ENCODE results near the gene PTPRG.

Gene PTPRG

DNA sequence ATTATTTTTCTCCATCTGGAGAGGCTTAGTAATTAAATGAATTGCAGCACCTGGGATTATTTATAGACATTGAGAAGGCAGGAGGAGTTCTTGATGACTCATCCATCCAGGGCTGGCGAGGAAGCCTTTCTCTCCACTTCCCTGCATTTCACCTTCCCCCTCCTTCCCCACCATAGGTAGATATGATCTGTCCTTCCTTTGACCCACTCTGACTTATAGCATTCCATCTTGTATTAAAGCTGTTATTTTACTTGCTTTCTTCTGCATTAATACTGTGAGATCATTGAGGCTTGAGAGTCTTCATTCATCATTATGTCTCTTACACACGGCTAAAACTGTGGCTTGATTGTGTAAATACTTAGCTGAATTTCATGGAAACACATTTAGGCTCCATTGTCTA is 523.2 kb downstream of the PTPRG start:
- TF ChIP-seq, protein P1, sequence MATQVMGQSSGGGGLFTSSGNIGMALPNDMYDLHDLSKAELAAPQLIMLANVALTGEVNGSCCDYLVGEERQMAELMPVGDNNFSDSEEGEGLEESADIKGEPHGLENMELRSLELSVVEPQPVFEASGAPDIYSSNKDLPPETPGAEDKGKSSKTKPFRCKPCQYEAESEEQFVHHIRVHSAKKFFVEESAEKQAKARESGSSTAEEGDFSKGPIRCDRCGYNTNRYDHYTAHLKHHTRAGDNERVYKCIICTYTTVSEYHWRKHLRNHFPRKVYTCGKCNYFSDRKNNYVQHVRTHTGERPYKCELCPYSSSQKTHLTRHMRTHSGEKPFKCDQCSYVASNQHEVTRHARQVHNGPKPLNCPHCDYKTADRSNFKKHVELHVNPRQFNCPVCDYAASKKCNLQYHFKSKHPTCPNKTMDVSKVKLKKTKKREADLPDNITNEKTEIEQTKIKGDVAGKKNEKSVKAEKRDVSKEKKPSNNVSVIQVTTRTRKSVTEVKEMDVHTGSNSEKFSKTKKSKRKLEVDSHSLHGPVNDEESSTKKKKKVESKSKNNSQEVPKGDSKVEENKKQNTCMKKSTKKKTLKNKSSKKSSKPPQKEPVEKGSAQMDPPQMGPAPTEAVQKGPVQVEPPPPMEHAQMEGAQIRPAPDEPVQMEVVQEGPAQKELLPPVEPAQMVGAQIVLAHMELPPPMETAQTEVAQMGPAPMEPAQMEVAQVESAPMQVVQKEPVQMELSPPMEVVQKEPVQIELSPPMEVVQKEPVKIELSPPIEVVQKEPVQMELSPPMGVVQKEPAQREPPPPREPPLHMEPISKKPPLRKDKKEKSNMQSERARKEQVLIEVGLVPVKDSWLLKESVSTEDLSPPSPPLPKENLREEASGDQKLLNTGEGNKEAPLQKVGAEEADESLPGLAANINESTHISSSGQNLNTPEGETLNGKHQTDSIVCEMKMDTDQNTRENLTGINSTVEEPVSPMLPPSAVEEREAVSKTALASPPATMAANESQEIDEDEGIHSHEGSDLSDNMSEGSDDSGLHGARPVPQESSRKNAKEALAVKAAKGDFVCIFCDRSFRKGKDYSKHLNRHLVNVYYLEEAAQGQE (IDR thresholded peaks at IDR 0.05; ENCODE audit: insufficient read depth in 1 of 2, low read depth in 2 of 2, low read length in 2 of 2): no peak
- TF ChIP-seq TAF1 (IDR thresholded peaks at IDR 0.05; ENCODE audit: borderline replicate concordance, insufficient read depth, low read length) (no peak), SIN3A (IDR thresholded peaks at IDR 0.05; ENCODE audit: borderline replicate concordance, insufficient read depth, low read length) (no peak), POLR2AphosphoS5 (IDR thresholded peaks at IDR 0.05; ENCODE audit: low read depth, low read length) (no peak), FOXP2 (optimal IDR thresholded peaks at IDR 0.05; ENCODE audit: borderline replicate concordance, extremely low read depth, extremely low read length, insufficient read depth) (no peak)

DNA sequence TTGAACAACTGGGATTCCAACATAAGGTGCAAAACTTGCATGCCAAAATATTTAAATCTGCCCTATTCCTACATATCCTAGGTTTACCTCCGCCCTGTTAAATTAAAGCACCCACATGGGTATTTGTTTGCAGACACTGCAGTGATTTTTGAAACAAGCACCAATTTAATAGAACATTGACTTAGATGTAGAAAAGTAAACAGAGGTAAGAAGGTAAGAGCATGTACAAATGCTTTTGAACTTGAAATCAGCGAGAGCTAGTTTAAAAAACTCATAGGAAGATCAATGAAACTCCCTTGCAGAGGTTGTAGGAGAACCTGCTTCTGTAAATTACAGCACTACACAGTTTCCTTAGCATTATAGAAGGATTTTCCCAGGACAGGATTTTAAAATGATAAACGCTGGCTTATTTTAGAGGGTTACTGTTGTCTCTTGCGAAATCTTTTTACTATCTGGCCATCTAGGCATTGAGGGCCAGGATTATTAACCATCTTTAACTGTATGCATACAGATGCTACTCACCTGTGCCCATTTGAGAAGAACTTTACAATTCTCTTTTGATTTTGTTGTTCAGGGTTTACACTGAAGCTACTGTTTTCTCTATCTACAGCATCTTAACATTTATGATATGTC is 527.2 kb downstream of the PTPRG start:
- TF ChIP-seq FOXP2 (optimal IDR thresholded peaks at IDR 0.05; ENCODE audit: borderline replicate concordance, extremely low read depth, extremely low read length, insufficient read depth) (no peak), SIN3A (IDR thresholded peaks at IDR 0.05; ENCODE audit: borderline replicate concordance, insufficient read depth, low read length) (no peak)
- TF ChIP-seq, protein P1 (IDR thresholded peaks at IDR 0.05; ENCODE audit: insufficient read depth in 1 of 2, low read depth in 2 of 2, low read length in 2 of 2): no peak

DNA sequence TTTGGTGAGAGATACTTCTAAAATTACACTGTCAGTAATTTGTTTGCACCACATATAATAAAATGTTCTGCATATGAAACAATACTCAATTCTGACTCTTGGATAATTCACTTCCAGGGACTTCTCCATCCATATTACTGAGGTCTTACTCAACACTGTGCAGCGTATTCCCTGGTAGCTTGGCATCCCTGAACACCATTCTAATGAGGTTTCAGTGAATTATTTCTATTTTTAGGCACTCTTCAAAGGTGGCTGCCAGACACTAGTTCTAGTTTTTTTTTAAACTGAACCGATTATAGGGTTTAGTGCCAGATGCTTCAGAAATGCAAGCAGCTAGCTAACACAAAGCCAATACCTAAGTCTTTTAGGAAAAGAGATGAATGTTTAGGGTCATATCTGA is 528.7 kb downstream of the PTPRG start:
- TF ChIP-seq FOXP2 (optimal IDR thresholded peaks at IDR 0.05; ENCODE audit: borderline replicate concordance, extremely low read depth, extremely low read length, insufficient read depth): no peak

DNA sequence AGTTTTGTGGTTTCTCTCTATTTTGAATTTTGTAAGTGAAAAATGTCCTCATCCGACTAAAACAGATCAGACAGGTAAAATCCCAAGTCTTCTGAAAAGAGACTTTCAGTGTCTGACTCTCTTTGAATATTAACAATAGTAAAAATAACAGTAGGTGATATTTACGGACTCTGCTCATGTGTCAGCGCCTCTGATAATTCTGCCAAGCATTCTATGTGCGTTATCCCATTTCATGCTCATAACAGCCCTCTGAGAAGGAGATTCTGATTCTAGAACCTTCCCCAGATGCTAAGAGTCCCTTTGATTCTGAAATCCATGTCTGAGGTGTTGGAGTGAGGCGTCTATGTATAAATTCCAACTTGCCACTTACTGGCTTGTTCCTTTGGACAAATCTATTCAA is 529.1 kb downstream of the PTPRG start:
- TF ChIP-seq POLR2AphosphoS5 (IDR thresholded peaks at IDR 0.05; ENCODE audit: low read depth, low read length): no peak
- TF ChIP-seq SIN3A (IDR thresholded peaks at IDR 0.05; ENCODE audit: borderline replicate concordance, insufficient read depth, low read length): no peak
- TF ChIP-seq, protein P1 (IDR thresholded peaks at IDR 0.05; ENCODE audit: insufficient read depth in 1 of 2, low read depth in 2 of 2, low read length in 2 of 2): no peak
- TF ChIP-seq FOXP2 (optimal IDR thresholded peaks at IDR 0.05; ENCODE audit: borderline replicate concordance, extremely low read depth, extremely low read length, insufficient read depth): no peak
- no peak for TF ChIP-seq TAF1 (IDR thresholded peaks at IDR 0.05; ENCODE audit: borderline replicate concordance, insufficient read depth, low read length)

DNA sequence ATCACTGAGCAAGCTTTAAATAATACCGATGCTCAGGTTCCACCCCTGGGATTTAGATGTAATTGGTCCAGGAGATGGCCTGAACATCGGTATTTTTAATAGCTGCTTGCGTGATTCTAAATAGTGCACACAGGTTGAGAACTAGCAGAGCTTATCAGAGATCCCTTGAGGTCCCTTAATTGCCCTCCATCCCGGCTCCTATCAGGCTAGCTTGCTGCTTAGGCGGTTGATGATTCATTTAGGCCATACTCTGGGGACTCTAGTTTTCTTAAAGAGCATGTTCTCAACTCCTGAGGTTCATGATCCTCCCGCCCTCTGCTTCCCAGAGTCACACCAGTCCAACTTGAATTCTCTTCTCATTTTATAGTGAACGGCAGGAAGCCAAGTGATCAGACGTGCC is 531.7 kb downstream of the PTPRG start:
- TF ChIP-seq FOXP2 (optimal IDR thresholded peaks at IDR 0.05; ENCODE audit: borderline replicate concordance, extremely low read depth, extremely low read length, insufficient read depth) (no peak), POLR2AphosphoS5 (IDR thresholded peaks at IDR 0.05; ENCODE audit: low read depth, low read length) (no peak), SIN3A (IDR thresholded peaks at IDR 0.05; ENCODE audit: borderline replicate concordance, insufficient read depth, low read length) (no peak), TAF1 (IDR thresholded peaks at IDR 0.05; ENCODE audit: borderline replicate concordance, insufficient read depth, low read length) (no peak)
- TF ChIP-seq, protein P1 (IDR thresholded peaks at IDR 0.05; ENCODE audit: insufficient read depth in 1 of 2, low read depth in 2 of 2, low read length in 2 of 2): no peak

Data from PFSK-1 (cell line).